22Rv1 (cell line): ENCODE results near the gene BCL10.

Experiments used
- H3K27ac ChIP-seq: fragments of 450-650 bp; 2 replicates; pipeline ENCODE4 v1.5.1; 2017
- CTCF ChIP-seq: fragments of 450-650 bp; IDR thresholded peaks from 2 replicates; pipeline ENCODE4 v1.5.1; 2017; ENCODE audit warnings: mild to moderate bottlenecking
- ZFX ChIP-seq: fragments of 450-650 bp; IDR thresholded peaks from 2 replicates; pipeline ENCODE4 v1.6.1; 2017; ENCODE audit warnings: antibody characterized with exemption, borderline replicate concordance

Gene BCL10

GRCh38 chr1:85275701-85276214, 674 bp downstream of the BCL10 start:
- peak overlapping the region; percentile 84 for H3K27ac ChIP-seq
- TF ChIP-seq CTCF (no peak), ZFX (no peak)

GRCh38 chr1:85274969-85275453, 1.4 kb downstream of the BCL10 start:
- H3K27ac ChIP-seq = no peak overlapping the region
- no peak for TF ChIP-seq CTCF
- no peak for TF ChIP-seq ZFX

DNA sequence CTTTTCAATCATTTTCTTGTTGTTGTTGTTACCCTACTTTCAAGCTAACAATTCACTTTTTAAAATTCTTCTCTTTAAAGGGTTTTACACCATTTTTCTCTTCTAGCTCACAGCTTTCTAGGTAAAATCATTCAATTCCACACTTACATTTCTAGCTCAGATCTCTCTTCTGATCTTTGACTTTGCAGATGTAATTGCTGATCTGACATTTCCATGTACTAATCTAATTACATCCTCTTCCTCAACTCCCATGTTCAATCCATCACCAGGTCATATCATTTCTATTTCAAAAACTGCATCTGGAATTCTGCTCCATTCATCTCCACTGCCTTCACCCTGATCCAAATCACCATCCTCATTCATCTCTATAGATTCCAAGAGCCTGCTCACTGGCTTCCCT, 3.0 kb downstream of the BCL10 start:
- no peak overlapping the region for H3K27ac ChIP-seq
- TF ChIP-seq CTCF = no peak
- TF ChIP-seq ZFX = no peak

DNA sequence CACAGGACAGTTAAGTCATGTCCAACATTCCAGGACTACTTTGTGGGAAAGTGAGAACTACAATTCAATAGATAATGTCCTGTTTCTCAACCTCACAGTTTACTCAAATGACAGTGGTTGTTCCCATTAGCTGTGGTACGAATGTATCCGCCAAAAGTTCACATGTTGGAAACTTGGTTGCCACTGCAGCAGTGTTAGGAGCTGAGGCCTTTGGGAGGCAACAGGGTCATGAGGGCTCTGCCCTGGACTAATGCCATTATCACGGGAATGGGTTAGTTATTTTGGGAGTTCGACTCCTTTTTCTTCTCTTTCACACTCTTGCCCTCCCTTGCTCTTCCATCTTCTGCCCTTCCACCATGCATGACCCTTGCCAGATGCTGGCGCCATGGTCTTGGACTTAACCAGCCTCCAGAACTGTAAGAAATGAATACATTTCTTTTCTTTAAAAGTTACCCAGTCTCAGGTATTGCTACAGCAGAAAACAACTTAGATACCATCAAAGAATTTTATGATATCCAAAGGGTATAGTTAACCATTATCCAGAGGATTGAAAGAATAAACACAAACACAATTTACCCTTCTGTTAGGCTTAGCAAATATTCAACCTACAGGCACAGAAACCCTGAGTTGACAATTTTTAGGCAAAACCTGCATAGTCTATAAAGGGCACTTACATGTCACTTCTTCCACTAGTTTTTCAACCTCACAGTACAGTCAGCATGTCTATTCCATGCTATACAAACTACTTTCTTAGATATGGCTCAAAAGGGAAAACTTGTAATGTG, 7.4 kb downstream of the BCL10 start:
- TF ChIP-seq ZFX (no peak), CTCF (no peak)
- H3K27ac ChIP-seq = peak overlapping the region; percentile 69

DNA sequence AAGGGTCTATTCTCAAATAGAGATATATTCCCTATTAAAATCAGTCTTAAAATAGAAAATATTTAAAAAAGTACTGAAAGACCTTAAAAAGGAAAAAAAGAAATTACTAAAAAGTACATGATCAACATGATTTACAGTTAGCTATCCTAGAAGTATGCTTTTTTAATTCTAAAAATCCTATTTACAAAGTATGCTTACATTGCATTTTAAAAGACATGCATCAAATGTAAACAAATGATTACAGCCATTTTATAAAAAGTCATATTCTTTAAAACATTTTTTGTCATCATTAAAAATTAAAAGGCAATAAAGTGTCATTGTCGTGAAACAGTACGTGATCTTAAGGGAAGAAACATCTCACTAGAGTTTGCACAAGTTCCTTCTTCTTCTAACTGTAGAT, 9.1 kb downstream of the BCL10 start:
- H3K27ac ChIP-seq = no peak overlapping the region
- TF ChIP-seq ZFX (no peak), CTCF (no peak)

GRCh38 chr1:85264150-85264549, 12.3 kb downstream of the BCL10 start:
- peak overlapping the region; percentile 19 for H3K27ac ChIP-seq
- TF ChIP-seq ZFX (no peak), CTCF (no peak)

DNA sequence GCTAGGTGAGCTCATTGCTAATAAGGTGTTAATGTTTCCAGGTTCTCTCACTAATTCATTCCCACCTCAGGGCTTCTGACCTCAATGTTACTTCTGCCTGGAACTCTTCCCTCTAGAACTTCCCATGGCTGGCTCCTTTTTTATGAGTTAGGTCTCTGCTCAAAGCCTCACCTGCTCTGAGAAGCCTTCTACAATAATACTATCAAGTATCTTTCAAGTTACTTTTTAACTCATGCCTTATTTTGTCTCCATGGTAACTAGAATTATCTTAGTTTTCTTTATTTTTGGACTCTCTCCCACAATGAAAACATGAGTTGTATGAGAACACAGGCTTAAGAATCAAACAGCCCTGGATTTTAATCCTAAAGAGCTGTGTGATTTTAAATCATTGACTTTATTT, 13.4 kb downstream of the BCL10 start:
- H3K27ac ChIP-seq = no peak overlapping the region; the same call in 1 of the 2 replicates
- TF ChIP-seq ZFX (no peak), CTCF (no peak)
